Measurements from ENCODE around the gene PPIF.

Gene PPIF

DNA sequence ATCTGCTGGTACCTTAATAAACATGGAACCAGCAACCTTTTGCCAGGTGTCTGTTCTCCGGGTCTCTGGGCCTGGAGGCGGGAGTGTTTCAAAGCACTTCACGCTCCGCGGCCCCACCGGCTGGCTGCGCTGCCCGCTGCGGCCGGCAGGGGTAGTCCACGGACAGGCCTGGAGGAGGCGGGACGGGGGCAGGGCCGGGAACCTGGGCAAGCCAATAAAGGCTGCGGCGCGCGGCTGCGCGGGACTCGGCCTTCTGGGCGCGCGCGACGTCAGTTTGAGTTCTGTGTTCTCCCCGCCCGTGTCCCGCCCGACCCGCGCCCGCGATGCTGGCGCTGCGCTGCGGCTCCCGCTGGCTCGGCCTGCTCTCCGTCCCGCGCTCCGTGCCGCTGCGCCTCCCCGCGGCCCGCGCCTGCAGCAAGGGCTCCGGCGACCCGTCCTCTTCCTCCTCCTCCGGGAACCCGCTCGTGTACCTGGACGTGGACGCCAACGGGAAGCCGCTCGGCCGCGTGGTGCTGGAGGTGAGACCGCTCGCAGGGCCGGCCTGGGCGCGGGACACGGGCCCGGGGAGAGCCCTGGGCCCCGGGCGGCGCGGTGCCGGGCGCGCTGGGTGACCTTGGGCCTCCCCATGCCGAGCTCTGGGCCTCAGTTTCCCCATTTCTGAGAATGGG, at the start of gene PPIF:
Gene PPIF (plus strand): TSS at position 244 of the 668 bp plus-strand sequence. CDS start 80 bp downstream, at position 324.
- peak; percentile 75 to 88 for DNase-seq (ENCODE audit: extremely low read depth in 1 of 2, low read depth in 1 of 2)

DNA sequence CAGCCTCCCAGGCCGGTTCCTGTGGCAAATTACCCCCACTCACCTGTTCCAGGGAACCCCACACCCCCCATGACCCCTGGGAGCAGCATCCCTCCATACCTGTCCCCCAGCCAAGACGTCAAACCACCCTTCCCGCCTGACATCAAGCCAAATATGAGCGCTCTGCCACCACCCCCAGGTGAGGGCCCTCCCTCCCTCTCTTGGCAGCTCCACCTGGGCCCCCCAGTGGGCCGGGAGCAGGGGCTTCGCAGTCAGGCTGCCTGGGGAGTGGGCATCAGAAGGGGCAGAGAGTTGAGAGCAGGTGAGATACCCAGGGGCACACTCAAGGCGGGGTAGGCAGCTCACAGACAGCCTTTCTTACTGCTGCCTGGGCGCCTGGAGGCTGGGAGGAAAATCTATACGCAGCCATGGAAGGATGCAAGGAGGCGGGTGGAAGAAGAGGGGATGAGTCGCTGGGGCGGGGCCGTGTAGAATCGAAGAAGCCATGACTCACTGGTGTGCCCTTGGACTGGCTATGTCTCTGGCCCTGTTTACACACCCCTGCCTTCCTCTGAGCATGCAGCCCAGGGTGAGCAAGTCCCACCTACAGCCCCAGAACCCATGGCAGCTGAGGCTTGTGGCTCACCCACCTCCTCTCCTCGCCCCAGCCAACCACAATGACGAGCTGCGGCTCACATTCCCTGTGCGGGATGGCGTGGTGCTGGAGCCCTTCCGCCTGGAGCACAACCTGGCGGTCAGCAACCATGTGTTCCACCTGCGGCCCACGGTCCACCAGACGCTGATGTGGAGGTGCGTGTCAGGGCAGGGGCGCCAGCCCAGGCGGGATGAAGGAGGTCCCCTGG, 48.6 kb upstream of the PPIF start:
- DNase-seq (ENCODE audit: extremely low read depth in 1 of 2, low read depth in 1 of 2), result no peak

DNA sequence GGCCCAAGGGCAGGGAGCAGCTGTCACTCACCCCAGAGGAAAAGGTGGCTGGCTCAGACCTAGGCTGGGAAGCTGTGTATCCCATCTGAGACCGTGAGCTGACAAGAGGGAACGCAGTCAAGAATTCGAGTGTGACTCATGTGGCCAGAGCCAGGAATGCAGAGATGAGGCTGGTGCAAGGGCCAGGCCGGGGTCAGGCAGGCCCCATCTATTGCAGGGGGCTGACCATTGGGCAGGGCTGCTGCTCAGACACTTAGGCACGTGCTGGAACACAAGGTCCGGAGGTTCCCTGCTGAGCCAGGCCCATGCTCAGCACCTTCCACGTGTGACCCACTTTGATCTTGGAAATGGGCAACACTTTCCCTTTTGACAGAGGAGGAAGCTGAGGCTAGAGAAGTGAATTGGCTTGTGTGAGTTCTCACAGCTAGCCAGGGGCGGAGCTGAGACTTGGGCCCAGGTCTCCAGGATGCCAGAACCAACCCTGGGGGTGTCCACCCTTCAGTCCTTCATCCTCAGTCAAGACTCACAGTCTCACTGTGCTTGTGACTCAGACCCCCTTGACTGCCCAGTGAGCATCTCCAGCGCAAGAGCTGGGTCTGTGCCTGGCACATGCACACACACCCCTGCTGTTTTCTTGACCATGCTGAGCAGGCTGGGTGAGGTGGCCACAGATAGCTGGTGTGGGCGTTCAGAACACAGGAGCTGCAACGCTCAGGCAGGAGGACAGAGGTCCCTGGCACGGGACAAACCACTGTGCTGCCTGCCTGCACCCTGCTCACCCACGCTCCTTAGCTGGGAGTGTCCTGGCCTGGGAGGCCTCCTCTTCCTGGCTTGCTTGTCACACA, 47.6 kb upstream of the PPIF start:
- DNase-seq (ENCODE audit: extremely low read depth in 1 of 2, low read depth in 1 of 2), result no peak

DNA sequence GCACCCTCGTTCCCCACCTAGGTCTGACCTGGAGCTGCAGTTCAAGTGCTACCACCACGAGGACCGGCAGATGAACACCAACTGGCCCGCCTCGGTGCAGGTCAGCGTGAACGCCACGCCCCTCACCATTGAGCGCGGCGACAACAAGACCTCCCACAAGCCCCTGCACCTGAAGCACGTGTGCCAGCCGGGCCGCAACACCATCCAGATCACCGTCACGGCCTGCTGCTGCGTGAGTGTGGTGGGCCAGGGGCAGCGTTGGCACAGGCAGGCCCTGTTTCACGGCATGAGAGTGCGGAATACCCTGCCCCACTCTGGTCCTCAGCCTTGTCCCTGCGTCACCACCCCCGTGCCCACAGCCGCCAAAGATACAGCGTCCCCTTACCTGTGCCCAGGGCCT, 46.6 kb upstream of the PPIF start:
- DNase-seq (ENCODE audit: extremely low read depth in 1 of 2, low read depth in 1 of 2), result no peak

DNA sequence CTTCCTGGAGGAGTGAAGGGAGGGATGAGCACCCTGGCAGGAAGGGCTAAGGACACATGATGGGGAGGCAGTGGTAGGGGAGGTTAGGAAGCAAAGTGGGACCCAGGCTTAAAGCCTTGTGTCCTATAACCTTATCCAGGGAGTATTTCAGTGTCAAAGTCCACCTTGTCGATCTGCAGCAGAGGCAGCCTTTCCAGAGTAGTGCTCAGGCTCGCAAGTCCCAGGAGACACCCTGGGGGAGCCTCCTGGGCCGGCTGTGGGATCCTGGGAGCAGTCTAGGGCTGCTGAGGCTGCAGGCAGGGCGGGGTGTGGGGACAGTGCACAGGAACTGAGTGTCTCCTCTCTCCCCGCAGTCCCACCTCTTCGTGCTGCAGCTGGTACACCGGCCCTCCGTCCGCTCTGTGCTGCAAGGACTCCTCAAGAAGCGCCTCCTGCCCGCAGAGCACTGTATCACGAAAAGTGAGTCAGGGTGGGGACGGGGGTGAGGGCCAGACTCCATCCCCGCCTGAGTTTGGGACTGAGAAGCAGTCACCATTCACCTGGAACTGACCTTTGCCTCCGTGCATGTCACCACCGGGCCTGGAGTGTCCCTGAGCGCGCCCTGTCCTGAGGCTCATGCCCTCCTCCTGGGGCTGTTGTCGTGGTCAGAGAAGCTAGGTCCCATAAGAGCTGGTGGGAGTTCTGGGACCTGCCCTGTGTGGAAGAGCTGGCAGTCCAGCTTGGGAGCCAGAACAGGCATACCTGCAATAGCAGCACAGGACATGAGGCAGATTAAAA, 45.3 kb upstream of the PPIF start:
- DNase-seq (ENCODE audit: extremely low read depth in 1 of 2, low read depth in 1 of 2), result no peak

DNA sequence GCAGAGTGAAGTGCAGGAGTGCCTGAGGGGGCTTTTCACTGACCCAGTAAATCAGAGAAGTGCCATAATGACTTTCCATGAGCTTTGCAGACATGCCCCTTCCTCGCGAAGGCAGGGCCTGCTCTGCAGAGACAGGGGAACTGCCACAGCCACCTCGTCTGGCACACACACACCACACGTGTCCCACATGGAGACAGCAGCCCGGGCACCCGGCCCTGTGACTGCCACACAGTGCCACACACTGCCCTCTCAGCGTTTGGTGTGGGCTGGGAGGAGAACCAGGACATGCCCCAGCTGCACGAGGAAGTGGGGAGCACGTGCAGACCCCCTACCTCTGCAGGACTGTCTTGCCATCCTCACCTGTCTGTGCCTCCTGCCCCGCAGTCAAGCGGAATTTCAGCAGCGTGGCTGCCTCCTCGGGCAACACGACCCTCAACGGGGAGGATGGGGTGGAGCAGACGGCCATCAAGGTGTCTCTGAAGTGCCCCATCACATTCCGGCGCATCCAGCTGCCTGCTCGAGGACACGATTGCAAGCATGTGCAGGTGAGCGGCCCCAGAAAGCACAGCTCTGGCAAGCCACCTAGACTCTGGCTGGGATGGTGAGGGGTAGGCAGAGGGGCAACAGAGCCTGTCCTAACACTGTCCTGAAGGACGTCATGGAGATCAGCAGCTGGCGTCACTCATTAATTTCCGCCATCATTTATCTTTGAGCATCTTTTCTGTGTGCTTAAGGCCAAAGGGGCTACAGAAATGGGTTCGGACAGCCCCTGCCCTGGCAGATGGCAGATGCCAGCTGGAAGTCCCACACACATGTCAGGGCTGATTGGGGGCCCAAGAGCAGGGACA, 43.4 kb upstream of the PPIF start:
- no peak for DNase-seq (ENCODE audit: extremely low read depth in 1 of 2, low read depth in 1 of 2)

DNA sequence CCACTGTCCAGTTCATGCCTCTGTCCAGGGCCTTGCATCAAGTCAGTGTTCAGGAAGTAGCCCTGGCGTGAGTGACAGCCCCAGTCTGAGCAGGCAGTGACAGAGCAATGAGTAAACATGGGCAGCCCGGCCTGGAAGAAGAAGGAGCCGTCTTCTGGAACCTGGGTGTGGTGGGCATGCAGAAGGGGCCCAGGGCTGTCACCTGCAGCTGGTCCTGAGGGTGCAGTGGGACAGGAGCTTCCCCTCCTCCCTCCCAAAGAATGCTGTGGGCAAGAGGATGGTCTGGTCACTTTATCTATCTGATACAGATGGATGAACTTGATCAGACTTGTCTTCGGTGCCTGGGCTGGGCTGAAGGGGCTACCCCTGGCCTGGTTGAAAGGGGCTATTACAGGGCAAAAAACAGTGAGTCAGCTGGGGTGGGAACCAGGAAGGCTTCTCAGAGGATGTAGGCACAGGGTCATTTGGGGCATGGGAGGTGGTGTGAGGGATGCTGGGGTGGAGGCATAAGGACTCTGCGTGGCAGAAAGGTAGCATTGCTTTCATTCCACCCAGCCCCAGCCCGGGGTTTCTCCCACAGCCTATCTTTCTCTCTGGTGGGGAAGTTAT, 42.7 kb upstream of the PPIF start:
- no peak for DNase-seq (ENCODE audit: extremely low read depth in 1 of 2, low read depth in 1 of 2)

DNA sequence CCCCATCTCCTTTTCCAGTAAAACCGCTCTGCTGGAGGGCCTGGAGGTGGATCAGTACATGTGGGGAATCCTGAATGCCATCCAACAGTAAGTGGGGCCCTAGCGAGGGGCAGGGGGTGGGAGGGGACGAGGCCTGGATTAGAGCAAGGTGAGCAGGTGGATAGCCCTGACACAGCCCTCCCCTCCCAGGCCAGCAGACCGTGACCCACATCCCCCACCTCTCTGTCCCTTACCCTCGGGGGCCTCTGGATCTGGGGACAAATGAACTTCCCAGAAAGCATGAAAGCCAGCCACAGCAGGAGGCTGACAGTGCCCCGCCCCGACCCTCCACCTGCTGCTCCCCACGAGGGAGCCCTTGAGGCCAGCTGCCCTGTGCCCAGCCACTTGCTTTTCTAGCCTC, 41.8 kb upstream of the PPIF start:
- DNase-seq (ENCODE audit: extremely low read depth in 1 of 2, low read depth in 1 of 2), result no peak

DNA sequence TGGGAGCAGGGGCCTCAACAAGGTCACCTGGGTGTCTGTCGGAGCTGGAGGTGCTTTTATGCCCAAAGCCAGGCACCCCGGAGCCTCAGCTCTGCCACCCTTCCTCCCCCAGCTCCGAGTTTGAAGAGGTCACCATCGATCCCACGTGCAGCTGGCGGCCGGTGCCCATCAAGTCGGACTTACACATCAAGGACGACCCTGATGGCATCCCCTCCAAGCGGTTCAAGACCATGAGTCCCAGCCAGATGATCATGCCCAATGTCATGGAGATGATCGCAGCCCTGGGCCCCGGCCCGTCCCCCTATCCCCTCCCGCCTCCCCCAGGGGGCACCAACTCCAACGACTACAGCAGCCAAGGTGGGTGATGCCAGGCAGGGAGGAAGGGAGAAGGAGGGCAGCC, 41.3 kb upstream of the PPIF start:
- no peak for DNase-seq (ENCODE audit: extremely low read depth in 1 of 2, low read depth in 1 of 2)

DNA sequence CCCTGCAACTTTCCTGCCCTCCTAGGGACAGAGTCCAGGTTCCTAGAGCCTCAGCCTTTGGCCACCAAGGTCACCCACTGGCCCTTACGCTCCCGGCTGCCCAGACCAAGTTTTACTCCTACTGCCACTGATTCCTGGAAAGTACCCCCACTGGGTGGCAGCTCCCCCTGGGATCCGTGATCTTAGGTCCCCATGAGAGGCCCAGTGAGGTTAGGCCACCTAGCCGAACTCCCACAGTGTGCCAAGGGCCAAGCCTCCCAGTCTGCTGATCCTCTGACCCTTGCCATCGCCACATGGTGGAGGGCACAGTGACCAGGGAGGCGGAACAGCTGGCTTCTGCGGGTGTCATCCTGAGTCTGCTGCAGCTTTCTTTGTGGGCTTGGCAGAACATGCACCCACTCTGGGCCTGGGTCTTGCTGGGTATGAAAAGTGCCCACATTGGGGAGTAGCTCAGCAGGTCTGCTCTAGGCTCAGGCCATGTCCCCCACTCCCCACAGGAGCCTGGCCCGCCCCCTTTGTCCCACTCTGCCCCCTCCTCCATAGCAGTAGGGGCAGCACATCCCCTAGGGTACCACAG, 40.5 kb upstream of the PPIF start:
- DNase-seq (ENCODE audit: extremely low read depth in 1 of 2, low read depth in 1 of 2), result no peak

DNA sequence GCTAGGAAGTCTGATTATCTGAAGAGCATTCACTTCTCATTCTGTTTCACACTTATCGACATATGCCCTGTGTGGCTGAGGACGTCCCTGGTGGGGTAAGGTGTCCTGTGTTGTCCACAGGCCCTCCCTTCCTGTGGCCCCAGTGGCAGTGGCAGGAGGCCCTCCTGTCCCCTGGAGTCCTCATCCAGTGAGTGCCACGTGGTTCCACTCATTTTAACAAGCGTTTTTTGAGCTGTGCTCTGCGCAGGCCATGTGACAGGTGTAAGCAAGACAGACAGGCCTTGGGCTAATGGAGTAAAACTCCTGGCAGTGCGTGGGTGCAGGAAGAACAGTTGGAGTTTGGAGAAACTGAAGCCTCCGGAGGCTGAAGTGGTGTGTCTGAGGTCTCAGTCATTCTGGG, 39.3 kb upstream of the PPIF start:
- DNase-seq (ENCODE audit: extremely low read depth in 1 of 2, low read depth in 1 of 2), result no peak

DNA sequence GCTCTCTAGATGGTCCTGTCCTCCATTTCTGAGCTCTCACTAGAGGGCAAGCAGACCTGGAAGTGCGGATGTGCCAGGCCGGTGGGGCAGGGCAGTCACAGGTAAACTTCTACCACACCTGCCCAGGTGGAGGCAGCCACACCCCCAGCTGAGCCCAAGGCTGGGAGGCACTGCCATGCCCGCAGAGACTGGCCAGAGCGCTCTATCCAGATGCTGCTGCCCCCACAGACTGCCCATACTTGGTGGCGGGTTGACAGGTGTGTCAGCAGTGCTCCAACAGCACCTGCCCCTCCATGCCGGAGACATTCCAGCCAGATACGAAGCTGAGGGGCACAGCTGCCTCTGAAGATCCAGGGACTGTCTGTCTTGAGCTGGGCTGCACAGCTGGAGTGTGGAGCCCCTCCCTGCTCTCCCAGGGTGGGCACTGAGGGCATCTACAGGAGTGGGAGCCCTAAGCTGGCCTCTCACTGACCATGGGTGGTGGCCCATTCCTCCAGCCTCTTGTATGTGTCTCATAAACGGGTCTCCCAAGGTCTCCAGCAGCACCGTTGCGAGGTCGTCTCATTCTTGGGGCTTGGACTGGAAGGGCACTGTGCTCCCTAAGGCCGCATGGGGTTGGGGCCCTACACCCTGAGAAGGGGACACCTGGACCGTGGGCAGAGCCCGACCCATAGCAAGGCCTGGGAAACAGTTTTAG, 38.2 kb upstream of the PPIF start:
- no peak for DNase-seq (ENCODE audit: extremely low read depth in 1 of 2, low read depth in 1 of 2)

DNA sequence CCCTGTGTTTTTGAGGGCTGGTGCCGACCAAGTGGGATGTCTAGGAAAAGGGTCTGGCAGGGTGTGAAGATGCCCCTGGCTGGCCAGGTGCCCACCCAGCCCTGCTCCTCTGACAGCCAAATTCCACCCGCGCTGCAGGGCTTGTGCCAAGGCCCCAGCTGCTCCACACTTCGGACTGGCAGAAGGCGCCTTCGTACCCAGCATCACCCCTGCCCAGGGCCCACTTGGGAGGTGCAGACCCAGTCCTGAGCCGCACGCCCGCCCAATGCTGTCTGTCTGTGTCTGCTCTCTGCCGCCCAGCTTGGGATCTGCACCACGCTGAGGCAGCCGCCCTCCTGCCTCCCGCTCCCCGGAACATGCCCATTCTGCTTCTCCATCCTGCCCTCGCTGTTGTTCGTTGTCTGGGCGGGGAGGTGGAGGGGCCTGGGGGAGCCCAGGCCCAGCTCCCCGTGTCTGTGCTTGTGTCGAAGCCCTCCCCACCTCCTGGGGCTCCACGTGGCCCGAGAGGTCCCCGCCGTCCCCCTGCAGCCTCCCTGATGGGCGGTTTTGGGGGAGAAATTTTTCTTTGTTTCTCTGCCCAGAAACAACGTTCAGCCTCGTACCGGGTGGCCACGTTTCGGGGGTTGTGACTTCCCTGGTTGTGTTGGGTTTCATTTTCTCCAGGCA, 36.9 kb upstream of the PPIF start:
- DNase-seq (ENCODE audit: extremely low read depth in 1 of 2, low read depth in 1 of 2), result no peak

DNA sequence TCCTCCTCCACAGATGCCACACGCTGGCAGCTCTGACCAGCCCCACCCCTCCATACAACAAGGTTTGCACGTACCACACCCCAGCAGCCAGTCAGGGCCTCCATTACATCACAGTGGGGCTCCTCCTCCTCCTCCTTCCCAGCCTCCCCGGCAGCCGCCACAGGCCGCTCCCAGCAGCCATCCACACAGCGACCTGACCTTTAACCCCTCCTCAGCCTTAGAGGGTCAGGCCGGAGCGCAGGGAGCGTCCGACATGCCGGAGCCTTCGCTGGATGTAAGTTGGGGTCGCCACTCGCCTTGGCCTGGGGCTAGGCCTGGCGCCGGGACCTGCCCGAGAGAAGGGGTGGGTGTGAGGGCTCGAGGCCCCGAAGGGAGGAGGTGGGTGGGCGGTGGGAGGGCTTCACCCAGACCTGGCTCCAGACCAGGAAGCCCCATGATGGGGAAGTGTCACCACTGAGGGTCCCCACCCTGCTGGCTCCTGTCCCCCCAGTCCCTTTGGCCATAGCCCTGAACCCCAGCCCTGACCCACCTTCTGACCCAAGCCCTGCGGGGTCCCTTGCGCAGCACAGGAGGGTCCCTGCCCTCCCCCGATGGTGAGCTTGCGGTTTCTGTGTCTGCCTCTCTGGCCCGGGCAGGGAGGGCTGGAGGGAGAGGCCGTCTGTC, 36.2 kb upstream of the PPIF start:
- DNase-seq (ENCODE audit: extremely low read depth in 1 of 2, low read depth in 1 of 2), result no peak

DNA sequence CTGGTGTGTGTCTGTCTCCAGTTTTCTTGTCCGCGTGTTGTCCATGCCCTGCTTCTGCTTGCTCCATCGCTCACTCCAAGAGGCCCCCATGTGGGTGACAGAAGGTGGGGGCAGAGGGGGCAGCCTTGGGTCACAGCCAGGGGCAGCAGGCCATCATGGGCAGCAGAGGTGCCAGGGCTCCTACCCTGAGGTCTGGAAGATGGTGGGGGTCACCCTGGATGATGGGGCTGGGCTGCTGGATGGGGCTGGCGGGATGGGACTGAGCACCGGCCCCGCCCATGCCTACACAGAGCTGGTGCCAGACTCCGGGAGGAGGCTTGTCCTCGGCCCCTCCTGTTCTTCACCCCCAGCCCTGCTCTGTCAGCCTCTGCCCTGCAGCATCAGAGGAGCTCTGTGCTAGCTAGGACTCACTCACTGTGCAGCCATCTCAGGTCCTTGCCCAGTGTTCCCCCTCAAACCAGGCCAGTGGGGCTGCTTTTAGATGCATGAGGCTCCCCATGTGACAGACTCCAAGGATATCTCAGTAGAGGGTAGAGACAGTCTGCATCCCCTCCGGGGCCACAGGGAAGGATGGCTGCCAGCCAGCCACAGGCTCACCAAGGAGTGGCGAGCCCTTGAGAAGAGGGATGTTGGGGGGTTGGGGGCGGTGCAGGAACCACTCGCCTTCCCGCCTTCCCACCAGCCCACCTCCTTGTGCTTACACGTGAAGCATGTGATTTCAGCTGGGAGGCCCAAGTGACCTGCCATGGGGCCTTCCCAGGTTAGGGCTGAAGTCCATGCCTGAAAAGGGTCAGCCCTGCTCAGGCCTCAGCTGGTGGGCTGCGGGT, 35.5 kb upstream of the PPIF start:
- DNase-seq (ENCODE audit: extremely low read depth in 1 of 2, low read depth in 1 of 2), result no peak

DNA sequence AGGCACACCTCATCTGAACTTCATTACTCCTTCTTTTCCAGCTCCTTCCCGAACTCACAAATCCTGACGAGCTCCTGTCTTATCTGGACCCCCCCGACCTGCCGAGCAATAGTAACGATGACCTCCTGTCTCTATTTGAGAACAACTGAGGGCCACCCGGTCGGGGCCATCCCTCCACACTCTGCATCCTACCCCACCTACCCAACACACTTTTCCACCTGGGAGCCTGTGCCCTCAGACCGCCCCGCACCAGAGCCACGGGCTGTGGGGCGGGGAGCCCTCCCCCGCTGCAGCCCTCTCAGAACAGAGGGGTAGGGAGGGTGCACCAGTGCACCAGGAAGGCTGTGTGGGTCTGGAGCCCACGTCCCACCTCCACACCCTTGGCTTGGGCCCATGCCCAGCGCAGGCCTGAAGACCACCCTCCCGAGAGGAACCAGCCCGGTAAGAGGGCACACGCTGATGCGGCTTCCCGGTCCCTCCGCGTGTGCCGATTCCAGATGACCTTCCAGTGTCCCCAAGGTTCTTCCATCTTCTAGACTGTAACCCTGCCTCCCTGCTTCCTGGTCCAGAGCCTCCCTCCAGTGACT, 34.6 kb upstream of the PPIF start:
- DNase-seq (ENCODE audit: extremely low read depth in 1 of 2, low read depth in 1 of 2), result no peak
